T-helper 2 cell treated with Interferon-gamma antibody and Interleukin-4, amounts not matched to agents 5 μg/mL and 100 μg/mL, for 36 hours (primary cell): ENCODE results near the gene ZSCAN5A.
"Not testable (repeated sequence)": the region's sequence is repeated elsewhere in the genome, so short reads cannot be mapped to it uniquely, and the experiment has no call there.

Source experiments
- DNase-seq: peaks from one replicate; pipeline ENCODE4 v3.0.0; 2021; ENCODE audit warnings: low spot score
- H3K27ac Mint-ChIP-seq: one replicate; pipeline ENCODE4 v1.8.0; 2021; ENCODE audit warnings: mild to moderate bottlenecking, mixed read lengths
- H3K27me3 Mint-ChIP-seq: one replicate; pipeline ENCODE4 v1.8.0; 2021; ENCODE audit warnings: low read depth, mixed read lengths
- H3K36me3 Mint-ChIP-seq: one replicate; pipeline ENCODE4 v1.8.0; 2021; ENCODE audit warnings: low read depth, mixed read lengths
- H3K4me1 Mint-ChIP-seq: one replicate; pipeline ENCODE4 v1.8.0; 2021; ENCODE audit warnings: low read depth, mixed read lengths
- H3K4me3 Mint-ChIP-seq: one replicate; pipeline ENCODE4 v1.8.0; 2022; ENCODE audit warnings: mild to moderate bottlenecking, moderate library complexity, mixed read lengths
- H3K9me3 Mint-ChIP-seq: one replicate; pipeline ENCODE4 v1.8.0; 2021; ENCODE audit warnings: mixed read lengths

Gene ZSCAN5A

DNA sequence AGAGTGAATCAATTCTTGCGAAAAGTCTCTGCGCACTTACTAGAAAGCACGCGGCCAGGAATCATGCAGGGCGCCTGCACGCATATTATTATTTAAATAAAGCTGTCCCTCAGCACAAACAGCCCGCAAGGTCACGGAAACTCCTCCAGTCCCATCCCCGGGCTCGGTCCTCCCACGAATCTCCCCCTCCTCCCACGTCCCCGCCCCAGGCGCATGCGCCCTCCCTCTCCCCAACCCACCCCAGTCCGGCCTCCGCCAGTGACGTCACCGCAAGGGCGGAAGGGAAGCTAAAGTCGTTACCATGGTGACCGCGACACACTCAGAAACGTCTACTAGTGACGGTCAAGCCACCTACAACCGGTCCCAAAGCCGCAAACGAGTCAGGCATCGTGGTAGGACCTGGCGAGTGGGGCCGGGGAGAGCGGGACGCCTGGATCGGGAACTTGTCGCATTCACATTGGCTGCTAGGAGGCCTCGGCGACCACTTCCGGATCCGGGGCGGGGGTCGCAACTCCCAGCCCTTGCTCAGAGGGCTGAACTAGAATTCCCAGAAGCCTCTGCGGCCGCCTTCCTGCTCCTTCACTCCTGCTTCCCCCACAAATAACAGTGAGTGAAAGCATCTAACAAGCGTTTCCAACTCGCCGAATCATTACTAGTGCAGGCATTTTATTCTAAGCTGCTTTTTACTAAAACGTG is at the start of gene ZSCAN5A:
Gene ZSCAN5A (minus strand): TSS at position 459 of the 696 bp plus-strand sequence. CDS start 89,793 bp downstream, outside the sequence.
- peak within 1 kb of the TSS; percentile 99 for H3K27ac Mint-ChIP-seq
- H3K4me3 Mint-ChIP-seq, result peak within 1 kb of the TSS; percentile 99
- H3K36me3 Mint-ChIP-seq, result peaks cover 14% of the 10 kb centered on the region
- H3K4me1 Mint-ChIP-seq, result peaks cover 22% of the 10 kb centered on the region
- peak; percentile 94 for DNase-seq
- no peaks in the 10 kb centered on the region for H3K9me3 Mint-ChIP-seq
- no peaks in the 10 kb centered on the region for H3K27me3 Mint-ChIP-seq

GRCh38 chr19:56360841-56361240 is 46.2 kb upstream of the ZSCAN5A start:
- Mint-ChIP-seq H3K4me3 (no peak overlapping the region), H3K27me3 (no peaks in the 10 kb centered on the region), H3K27ac (no peak overlapping the region), H3K36me3 (no peaks in the 10 kb centered on the region), H3K9me3 (peaks cover 67% of the 10 kb centered on the region), H3K4me1 (no peaks in the 10 kb centered on the region)
- no peak for DNase-seq

DNA sequence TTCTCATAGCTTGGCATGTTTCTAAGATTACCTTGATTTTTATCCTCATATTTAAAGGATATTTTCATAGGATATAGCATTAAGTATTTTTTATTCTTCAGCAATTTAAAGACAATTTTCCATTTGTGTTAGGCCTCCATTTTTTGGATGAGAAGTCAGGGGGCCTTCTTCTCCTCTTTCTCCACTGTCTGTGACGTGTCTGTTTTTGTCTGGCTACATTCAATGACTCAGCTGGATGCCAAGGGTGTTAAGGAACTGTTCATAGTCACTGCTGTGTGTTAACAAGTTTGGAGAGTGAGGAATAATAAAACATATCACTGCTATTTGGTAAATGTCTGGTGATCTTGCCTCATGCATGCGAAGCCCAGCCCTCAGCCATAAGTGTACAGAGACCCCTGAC is 42.3 kb upstream of the ZSCAN5A start:
- no peaks in the 10 kb centered on the region for H3K36me3 Mint-ChIP-seq
- no peak overlapping the region for H3K27ac Mint-ChIP-seq
- no peaks in the 10 kb centered on the region for H3K4me1 Mint-ChIP-seq
- peaks cover 42% of the 10 kb centered on the region for H3K9me3 Mint-ChIP-seq
- DNase-seq, result no peak
- no peaks in the 10 kb centered on the region for H3K27me3 Mint-ChIP-seq
- no peak overlapping the region for H3K4me3 Mint-ChIP-seq

DNA sequence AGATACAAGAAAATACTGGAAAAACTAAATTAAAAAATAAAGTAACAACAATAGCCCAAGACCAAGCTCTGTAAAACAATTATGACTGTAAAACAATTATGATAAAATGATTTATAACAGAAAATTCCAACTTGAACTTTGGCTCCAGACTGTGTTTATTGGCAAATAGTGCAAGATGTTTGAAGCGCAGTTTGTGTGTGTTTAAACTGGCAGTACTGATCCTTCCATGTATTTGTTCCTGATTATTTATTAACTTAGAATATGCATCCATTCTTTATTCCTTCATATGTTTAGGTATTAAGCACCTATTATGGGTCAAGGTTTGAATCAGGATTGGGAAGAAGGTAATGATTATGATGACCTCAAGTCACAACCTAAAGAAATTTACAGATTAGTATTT is 40.9 kb upstream of the ZSCAN5A start:
- Mint-ChIP-seq H3K4me1 (no peaks in the 10 kb centered on the region), H3K27ac (no peak overlapping the region), H3K36me3 (no peaks in the 10 kb centered on the region)

GRCh38 chr19:56351208-56351607 is 36.6 kb upstream of the ZSCAN5A start:
- no peaks in the 10 kb centered on the region for H3K36me3 Mint-ChIP-seq
- no peak overlapping the region for H3K27ac Mint-ChIP-seq
- no peaks in the 10 kb centered on the region for H3K9me3 Mint-ChIP-seq
- no peak overlapping the region for H3K4me3 Mint-ChIP-seq
- no peaks in the 10 kb centered on the region for H3K27me3 Mint-ChIP-seq
- no peaks in the 10 kb centered on the region for H3K4me1 Mint-ChIP-seq
- no peak for DNase-seq

More for the DNA sequence above, 40.9 kb upstream of the ZSCAN5A start:
- Mint-ChIP-seq H3K27me3 (no peaks in the 10 kb centered on the region), H3K9me3 (peaks cover 31% of the 10 kb centered on the region), H3K4me3 (no peak overlapping the region)
- DNase-seq, result no peak

- Mint-ChIP-seq H3K27ac (no peak overlapping the region), H3K4me3 (no peak overlapping the region), H3K9me3 (no peaks in the 10 kb centered on the region), H3K36me3 (no peaks in the 10 kb centered on the region), H3K4me1 (no peaks in the 10 kb centered on the region), H3K27me3 (no peaks in the 10 kb centered on the region)
- peak; percentile 7 for DNase-seq
These were observed 35.9 kb upstream of the ZSCAN5A start for GRCh38 chr19:56350416-56351045.

DNA sequence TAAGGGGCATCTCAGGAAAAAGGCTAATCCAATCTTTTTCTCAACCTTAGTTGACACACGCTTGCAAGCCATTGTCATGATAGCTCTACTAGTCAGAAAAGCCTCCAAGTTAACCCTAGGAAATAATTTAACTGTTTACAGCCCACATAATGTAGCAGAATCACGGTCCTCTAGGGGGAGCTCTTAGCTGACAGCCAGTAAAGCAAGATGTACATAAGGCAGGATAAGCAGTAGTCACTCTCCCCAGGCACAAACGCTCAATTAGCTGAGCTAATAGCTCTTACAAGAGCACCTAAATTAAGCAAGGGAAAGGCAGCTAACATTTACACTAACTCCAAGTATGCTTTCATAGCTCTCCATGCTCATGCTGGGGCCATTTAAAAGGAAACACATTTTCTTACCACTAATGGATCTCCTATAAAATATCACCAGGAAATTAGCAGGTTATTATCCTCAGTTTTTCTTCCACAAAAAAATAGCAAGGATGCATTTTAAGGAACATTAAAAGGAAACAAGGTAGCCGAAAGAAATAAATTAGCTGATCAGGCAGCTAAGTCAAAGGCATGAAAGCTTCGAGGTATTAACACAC is 33.7 kb upstream of the ZSCAN5A start:
- Mint-ChIP-seq H3K9me3 (peaks cover under 1% of the 10 kb centered on the region), H3K4me3 (no peak overlapping the region), H3K27me3 (no peaks in the 10 kb centered on the region), H3K27ac (no peak overlapping the region), H3K4me1 (no peaks in the 10 kb centered on the region), H3K36me3 (no peaks in the 10 kb centered on the region)
- DNase-seq, result peak; percentile 5

DNA sequence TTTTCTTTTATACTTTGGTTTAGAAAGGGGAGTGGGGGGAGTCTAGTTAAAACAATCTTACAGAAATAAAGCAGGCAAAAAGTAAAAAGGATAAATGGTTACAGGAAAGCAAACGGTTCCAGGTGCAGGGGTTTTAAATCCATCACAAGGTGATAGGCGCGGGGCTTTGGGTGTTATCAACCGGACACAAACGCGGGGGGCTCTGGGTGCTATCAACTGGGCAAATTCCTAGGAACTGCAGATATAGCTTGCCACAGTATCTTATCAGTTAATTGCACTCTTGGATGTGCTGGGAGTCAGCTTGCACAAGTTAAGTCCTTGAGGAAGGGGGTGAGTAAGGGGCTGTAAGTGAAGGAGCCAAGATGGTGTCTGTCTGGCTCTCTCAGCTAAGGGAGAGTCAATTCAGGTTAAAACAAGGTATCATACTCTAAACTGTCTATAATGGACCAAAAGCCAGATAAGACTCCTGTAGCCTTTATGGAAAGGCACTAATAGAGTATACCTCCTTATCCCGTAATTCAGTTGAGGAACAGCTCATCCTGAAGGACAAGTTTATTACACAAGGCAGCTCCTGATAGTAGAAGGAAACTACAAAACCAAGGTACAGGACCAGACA is 32.6 kb upstream of the ZSCAN5A start:
- Mint-ChIP-seq H3K27me3 (no peaks in the 10 kb centered on the region), H3K9me3 (peaks cover 12% of the 10 kb centered on the region), H3K36me3 (no peaks in the 10 kb centered on the region), H3K4me1 (no peaks in the 10 kb centered on the region), H3K4me3 (no peak overlapping the region), H3K27ac (no peak overlapping the region)
- no peak for DNase-seq

GRCh38 chr19:56341948-56342347 is 27.3 kb upstream of the ZSCAN5A start:
- no peak for DNase-seq
- Mint-ChIP-seq H3K4me3 (no peak overlapping the region), H3K4me1 (no peaks in the 10 kb centered on the region), H3K27me3 (no peaks in the 10 kb centered on the region), H3K36me3 (no peaks in the 10 kb centered on the region), H3K9me3 (peaks cover 38% of the 10 kb centered on the region), H3K27ac (no peak overlapping the region)

DNA sequence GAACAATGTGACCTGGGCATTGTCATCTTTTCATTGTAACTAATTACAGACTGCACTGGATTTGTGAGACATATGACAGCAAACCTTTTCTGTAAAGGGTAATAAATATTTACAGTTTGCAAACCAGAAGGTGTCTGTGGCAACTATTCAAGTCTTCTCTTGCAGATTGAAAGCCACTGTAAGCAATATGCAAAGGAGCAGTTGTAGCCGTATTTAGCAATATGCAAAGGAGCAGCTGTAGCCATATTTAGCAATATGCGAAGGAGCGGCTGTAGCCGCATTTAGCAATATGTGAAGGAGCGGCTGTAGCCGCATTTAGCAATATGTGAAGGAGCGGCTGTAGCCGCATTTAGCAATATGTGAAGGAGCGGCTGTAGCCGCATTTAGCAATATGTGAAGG is 24.4 kb upstream of the ZSCAN5A start:
- not testable (repeated sequence) for H3K36me3 Mint-ChIP-seq, DNase-seq, H3K27me3 Mint-ChIP-seq, H3K4me1 Mint-ChIP-seq, H3K27ac Mint-ChIP-seq, H3K4me3 Mint-ChIP-seq
- H3K9me3 Mint-ChIP-seq, result peaks cover 38% of the 10 kb centered on the region

DNA sequence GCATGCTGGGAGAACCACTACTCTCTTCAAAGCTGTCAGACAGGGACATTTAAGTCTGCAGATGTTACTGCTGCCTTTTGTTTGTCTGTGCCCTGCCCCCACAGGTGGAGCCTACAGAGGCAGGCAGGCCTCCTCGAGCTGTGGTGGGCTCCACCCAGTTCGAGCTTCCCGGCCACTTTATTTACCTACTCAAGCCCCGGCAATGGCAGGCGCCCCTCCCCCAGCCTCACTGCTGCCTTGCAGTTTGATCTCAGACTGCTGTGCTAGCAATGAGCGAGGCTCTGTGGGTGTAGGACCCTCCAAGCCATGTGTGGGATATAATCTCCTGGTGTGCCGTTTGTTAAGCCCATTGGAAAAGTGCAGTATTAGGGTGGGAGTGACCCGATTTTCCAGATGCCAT is 22.4 kb upstream of the ZSCAN5A start:
- H3K27me3 Mint-ChIP-seq, H3K36me3 Mint-ChIP-seq, H3K4me1 Mint-ChIP-seq, H3K27ac Mint-ChIP-seq, H3K4me3 Mint-ChIP-seq, DNase-seq: not testable (repeated sequence)
- H3K9me3 Mint-ChIP-seq, result peaks cover 26% of the 10 kb centered on the region

DNA sequence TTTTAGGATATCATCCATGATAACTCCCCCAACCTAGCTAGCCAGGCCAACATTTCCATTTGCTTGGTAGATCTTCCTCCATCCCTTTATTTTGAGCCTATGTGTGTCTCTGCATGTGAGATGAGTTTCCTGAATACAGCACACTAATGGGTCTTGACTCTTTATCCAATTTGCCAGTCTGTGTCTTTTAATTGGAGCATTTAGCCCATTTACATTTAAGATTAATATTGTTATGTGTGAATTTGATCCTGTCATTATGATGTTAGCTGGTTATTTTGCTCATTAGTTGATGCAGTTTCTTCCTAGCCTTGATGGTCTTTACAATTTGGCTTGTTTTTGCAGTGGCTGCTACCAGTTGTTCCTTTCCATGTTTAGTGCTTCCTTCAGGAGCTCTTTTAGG is 20.7 kb upstream of the ZSCAN5A start:
- not testable (repeated sequence) for H3K27me3 Mint-ChIP-seq, H3K36me3 Mint-ChIP-seq, DNase-seq, H3K27ac Mint-ChIP-seq, H3K4me1 Mint-ChIP-seq, H3K4me3 Mint-ChIP-seq
- H3K9me3 Mint-ChIP-seq, result peaks cover 11% of the 10 kb centered on the region

DNA sequence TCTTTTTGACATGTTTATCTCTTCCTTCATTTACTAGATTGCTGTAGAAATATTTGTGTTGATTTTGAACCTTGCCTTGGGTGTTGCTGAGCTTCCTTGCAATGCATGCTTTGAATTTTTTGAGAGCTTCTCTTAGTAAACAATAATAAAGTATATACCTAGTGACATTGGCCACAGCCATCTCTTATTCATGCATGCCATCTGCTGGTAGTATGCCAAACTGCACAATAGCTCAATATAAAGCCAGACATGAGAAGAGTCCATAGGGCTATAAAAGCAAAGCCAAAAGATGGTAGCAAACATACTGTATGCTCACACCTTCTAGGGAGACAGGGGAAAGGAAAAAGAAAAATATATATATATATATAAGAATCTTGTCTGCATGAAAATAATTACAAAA is 18.9 kb upstream of the ZSCAN5A start:
- H3K4me3 Mint-ChIP-seq, result no peak overlapping the region
- no peaks in the 10 kb centered on the region for H3K36me3 Mint-ChIP-seq
- no peaks in the 10 kb centered on the region for H3K27me3 Mint-ChIP-seq
- H3K4me1 Mint-ChIP-seq, result peaks cover 2% of the 10 kb centered on the region
- H3K27ac Mint-ChIP-seq, result no peak overlapping the region
- H3K9me3 Mint-ChIP-seq, result peaks cover under 1% of the 10 kb centered on the region
- DNase-seq, result peak; percentile 14

- Mint-ChIP-seq H3K27me3 (no peaks in the 10 kb centered on the region), H3K27ac (no peak overlapping the region)
These were observed 18.1 kb upstream of the ZSCAN5A start for GRCh38 chr19:56332695-56333094.

More at GRCh38 chr19:56332695-56333094, 18.1 kb upstream of the ZSCAN5A start:
- Mint-ChIP-seq H3K36me3 (no peaks in the 10 kb centered on the region), H3K4me1 (peaks cover 2% of the 10 kb centered on the region), H3K9me3 (no peaks in the 10 kb centered on the region), H3K4me3 (no peak overlapping the region)
- no peak for DNase-seq
